ENCODE data around the gene DIPK1A.

Gene DIPK1A

GRCh38 chr1:92929461-92929860 is 31.8 kb downstream of the DIPK1A start (continued):
- no peak for TF ChIP-seq PRDM4 (tag by site-specific recombination; IDR thresholded peaks at IDR 0.05)

GRCh38 chr1:92927870-92928269 is 33.4 kb downstream of the DIPK1A start:
- no peak for TF ChIP-seq ZNF610 (tag by site-specific recombination; IDR thresholded peaks at IDR 0.05; ENCODE audit: borderline replicate concordance)
- no peak for TF ChIP-seq ZNF488 (tag by site-specific recombination; IDR thresholded peaks at IDR 0.05)
- no peak for TF ChIP-seq TCF7L2 (IDR thresholded peaks at IDR 0.05; ENCODE audit: borderline replicate concordance, low read depth, low read length)
- TF ChIP-seq ZNF837 (tag by site-specific recombination; IDR thresholded peaks at IDR 0.05): no peak
- no peak for TF ChIP-seq KLF17 (tag by site-specific recombination; IDR thresholded peaks at IDR 0.05)
- TF ChIP-seq ZNF48 (tag by site-specific recombination; IDR thresholded peaks at IDR 0.05): no peak
- no peak for TF ChIP-seq ZNF23 (tag by site-specific recombination; IDR thresholded peaks at IDR 0.05; ENCODE audit: borderline replicate concordance)
- Histone ChIP-seq H3K9me3 (ENCODE audit: control insufficient read depth, insufficient read depth, low read depth, low read length) (no peaks in the 10 kb centered on the region), H3K27ac (ENCODE audit: extremely low read depth, low read depth, low read length) (no peak overlapping the region), H3K36me3 (ENCODE audit: control insufficient read depth in 2 of 2, insufficient read depth in 1 of 2, low read length in 2 of 2) (no peaks in the 10 kb centered on the region), H3K4me1 (ENCODE audit: control insufficient read depth, insufficient read depth, low read length) (no peaks in the 10 kb centered on the region), H3K4me3 (ENCODE audit: low read depth, low read length) (no peak overlapping the region)
- POLR2A ChIA-PET: no interaction called here
- CTCF ChIA-PET: interaction anchor here (0.6 to 2.2 kb wide), 2 partner anchors 8 to 66 kb away, joined by 3 to 14 read pairs; no protein-coding TSS in a partner anchor

GRCh38 chr1:92926873-92927272 is 34.4 kb downstream of the DIPK1A start:
- H3K27ac ChIP-seq (ENCODE audit: extremely low read depth, low read depth, low read length): no peak overlapping the region
- ChIA-PET CTCF (interaction anchor here (1.2 to 2.2 kb wide), 2 partner anchors 8 to 67 kb away, joined by 3 to 14 read pairs; no protein-coding TSS in a partner anchor), POLR2A (no interaction called here)
- no peak for TF ChIP-seq ZNF155 (tag by site-specific recombination; IDR thresholded peaks at IDR 0.05)
- TF ChIP-seq ZXDB (tag by site-specific recombination; IDR thresholded peaks at IDR 0.05): no peak
- TF ChIP-seq ZNF501 (tag by site-specific recombination; IDR thresholded peaks at IDR 0.05): no peak
- no peak for TF ChIP-seq ZNF777 (tag by site-specific recombination; IDR thresholded peaks at IDR 0.05; ENCODE audit: borderline replicate concordance)
- TF ChIP-seq KLF7 (tag by site-specific recombination; IDR thresholded peaks at IDR 0.05; ENCODE audit: borderline replicate concordance): no peak
- no peak for TF ChIP-seq ZFP69B (tag by site-specific recombination; IDR thresholded peaks at IDR 0.05)
- no peak for TF ChIP-seq ZNF133 (tag by site-specific recombination; IDR thresholded peaks at IDR 0.05)
- TF ChIP-seq ZFHX2 (tag by site-specific recombination; conservative IDR thresholded peaks at IDR 0.05): no peak
- TF ChIP-seq ZNF394 (tag by site-specific recombination; IDR thresholded peaks at IDR 0.05; ENCODE audit: borderline replicate concordance): no peak
- no peak for TF ChIP-seq ZBTB26 (tag by site-specific recombination; optimal IDR thresholded peaks at IDR 0.05)
- no peak for TF ChIP-seq ZNF311 (tag by site-specific recombination; IDR thresholded peaks at IDR 0.05; ENCODE audit: borderline replicate concordance)
- TF ChIP-seq ZNF366 (tag by site-specific recombination; conservative IDR thresholded peaks at IDR 0.05): no peak
- TF ChIP-seq ZNF660 (tag by site-specific recombination; IDR thresholded peaks at IDR 0.05): no peak
- H3K36me3 ChIP-seq (ENCODE audit: control insufficient read depth in 2 of 2, insufficient read depth in 1 of 2, low read length in 2 of 2): no peaks in the 10 kb centered on the region
- no peak overlapping the region for H3K4me3 ChIP-seq (ENCODE audit: low read depth, low read length)
- H3K9me3 ChIP-seq (ENCODE audit: control insufficient read depth, insufficient read depth, low read depth, low read length): no peaks in the 10 kb centered on the region
- H3K4me1 ChIP-seq (ENCODE audit: control insufficient read depth, insufficient read depth, low read length): no peaks in the 10 kb centered on the region

Data from HEK293 (cell line).